GM18526 (cell line): Measurements from ENCODE around the gene DIPK2A.

Source experiments
- POLR2A ChIP-seq: IDR thresholded peaks from 3 replicates; pipeline ENCODE4 v1.6.1; 2011; ENCODE audit not compliant: insufficient read length; ENCODE audit errors: extremely low read depth

DIPK2A gene

DNA sequence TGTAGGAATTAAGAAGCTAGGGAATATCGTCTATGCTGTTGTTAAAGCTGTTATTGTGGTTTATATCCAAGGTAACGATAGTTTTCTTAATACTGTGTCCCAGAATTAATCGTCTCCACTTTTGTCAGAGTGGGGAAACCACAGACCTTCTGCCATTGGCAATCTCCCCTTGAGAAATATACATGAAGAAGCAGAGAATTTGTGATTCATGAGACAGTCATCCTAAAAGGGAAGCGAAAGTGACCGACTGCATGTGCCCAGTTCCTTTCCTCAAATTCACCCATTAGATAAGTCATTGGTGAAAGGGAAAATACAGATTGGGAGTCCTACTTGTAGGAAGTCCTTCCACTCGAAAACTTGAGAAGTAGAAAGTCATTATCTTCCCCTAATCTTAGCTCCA, 26.6 kb downstream of the DIPK2A start:
- TF ChIP-seq POLR2A, result no peak

DNA sequence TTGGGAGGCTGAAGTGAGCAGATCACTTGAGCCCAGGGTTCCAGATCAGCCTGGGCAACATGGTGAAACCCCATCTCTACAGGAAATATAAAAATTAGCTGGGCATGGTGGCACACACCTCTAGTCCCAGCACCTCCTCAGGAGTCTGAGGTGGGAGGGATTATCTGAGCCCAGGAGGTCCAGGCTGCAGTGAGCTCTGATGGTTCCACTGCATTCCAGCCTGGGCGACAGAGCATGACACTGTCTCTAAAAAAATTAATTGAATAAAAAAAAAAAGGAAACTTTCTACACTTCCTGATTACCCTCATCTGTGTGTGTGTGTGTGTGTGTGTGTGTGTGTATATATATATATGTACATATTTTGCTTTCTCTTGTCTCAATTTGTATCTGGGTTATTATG, 31.4 kb downstream of the DIPK2A start:
- TF ChIP-seq POLR2A, result no peak

DNA sequence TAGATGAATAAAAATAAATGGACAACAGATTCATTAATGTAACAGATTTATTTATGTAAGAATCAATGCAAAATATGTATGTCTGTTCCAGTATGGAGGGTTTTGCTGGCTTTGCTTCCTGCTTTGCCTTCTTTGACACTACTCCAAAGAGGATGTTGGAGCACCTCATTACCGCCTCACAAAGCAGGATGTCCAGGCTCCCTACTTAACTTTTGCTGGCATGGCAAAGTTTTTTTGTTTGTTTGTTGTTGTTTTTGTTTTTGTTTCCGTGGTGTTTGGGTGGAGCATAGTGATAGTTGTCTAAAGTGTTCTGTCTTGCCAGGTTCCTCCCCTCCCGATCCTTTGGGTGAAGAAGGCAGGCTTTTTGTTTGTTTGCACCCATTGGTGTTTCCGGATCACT, 38.7 kb downstream of the DIPK2A start:
- TF ChIP-seq POLR2A, result no peak

DNA sequence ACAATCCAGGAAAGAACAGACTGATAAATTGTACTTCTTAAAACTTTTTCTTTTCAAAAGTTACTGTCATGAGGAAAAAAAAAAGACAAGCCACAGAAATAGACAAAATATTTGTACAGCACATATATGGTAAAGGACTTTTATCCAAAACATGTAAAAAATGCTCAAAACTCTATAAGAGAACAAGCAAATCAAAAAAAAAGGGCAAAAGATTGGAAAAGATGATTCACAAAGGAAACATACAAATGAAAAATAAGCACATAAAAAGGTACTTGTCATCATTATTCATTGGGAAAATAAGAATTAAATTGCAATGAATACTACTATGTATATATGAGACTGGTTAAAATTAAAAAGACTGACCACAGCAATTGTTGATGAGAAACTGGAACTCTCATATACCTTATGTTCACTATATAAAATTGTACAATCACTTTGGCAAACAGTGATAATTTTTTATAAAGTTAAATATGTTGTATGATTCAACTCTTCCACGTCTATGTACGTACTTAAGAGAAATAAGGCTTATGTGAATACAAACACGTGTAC, 39.7 kb downstream of the DIPK2A start:
- TF ChIP-seq POLR2A, result no peak

DNA sequence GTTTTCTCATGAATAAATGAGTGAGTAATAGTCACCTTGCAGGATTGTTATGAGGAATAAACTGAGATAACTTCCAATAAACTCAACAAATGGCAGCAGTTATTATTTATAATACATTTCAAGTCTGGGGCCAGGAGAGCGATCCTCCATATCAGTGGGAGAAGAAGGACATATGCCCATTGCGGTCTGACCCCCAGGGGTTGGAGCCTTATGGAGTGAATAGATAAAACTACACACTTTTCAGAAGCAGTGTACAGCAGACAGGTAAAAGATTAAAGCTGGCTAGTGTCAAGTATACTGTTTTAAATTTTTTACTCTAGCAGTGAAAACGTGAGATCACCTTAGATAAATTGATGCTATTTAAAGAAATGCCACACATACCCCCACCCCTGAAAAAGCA, 43.5 kb downstream of the DIPK2A start:
- TF ChIP-seq POLR2A, result no peak

DNA sequence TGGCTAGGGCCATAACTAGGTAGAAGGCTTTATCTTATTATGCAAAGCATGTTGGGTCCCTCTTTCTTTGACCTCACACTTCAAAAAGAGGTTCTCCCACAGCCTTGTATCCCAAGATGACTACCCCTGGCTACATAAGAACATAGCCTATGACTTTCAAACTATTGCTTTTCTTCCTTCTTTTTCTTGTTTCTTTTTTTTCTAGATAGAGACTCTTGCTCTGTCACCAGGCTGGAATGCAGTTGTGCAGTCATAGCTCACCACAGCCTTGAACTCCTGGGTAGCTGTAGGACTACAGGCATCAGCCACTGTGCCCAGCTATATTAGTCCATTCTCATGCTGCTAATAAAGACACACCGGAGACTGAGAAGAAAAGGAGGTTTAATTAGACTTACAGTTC, 47.2 kb downstream of the DIPK2A start:
- no peak for TF ChIP-seq POLR2A
